Measurements from ENCODE around the gene IL15.
"Not testable (repeated sequence)": the region's sequence is repeated elsewhere in the genome, so short reads cannot be mapped to it uniquely, and the experiment has no call there.

Gene IL15, protein sequence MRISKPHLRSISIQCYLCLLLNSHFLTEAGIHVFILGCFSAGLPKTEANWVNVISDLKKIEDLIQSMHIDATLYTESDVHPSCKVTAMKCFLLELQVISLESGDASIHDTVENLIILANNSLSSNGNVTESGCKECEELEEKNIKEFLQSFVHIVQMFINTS

DNA sequence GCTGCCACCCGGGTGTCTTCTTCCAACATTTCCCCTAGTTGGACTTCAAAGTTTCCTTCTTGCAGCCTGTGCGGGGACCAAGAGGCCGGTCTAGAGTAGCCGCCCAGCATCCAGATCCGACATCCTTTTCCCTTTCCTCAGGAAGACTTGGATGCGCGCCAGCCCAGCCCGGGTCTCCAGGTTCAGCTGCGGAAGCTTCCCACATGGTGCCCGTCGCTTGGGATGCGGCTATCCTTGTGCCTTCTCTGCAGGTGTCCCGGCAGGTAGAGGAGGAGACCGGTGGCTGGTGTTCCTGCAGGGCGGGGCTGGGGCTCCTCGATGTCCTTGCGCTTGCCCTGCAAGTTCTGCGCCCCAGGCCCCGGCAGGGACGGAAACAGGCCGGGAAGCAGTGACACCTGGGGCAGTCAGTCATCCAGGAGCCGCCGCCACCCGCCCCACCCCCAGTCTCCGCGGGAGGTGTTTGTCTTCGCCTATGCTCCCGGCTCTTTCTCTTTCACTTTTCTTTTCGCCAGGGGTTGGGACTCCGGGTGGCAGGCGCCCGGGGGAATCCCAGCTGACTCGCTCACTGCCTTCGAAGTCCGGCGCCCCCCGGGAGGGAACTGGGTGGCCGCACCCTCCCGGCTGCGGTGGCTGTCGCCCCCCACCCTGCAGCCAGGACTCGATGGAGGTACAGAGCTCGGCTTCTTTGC is at the start of gene IL15:
TSS of gene IL15 (plus strand) at position 502 of the 689 bp plus-strand sequence. CDS start 82,882 bp downstream, outside the sequence.
- no peak for DNase-seq

DNA sequence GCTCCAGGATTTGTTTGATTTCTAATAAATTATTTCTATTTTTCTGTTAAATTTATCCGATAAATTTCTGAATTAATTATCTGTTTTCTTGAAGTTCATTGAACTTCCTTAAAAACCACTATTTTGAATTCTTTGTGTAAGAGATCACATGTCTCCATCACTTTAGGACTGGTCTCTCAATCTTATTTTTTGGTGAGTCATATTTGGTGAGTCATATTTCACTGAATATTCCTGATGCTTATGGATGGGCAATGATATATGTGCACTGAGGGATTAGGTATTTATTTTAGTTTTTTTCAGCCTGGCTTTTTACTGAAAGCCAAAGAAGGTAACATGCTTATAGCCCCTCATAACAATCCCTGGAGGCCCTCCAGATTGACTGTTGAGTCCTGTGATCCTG is 48.5 kb upstream of the IL15 start:
- no peak for DNase-seq

DNA sequence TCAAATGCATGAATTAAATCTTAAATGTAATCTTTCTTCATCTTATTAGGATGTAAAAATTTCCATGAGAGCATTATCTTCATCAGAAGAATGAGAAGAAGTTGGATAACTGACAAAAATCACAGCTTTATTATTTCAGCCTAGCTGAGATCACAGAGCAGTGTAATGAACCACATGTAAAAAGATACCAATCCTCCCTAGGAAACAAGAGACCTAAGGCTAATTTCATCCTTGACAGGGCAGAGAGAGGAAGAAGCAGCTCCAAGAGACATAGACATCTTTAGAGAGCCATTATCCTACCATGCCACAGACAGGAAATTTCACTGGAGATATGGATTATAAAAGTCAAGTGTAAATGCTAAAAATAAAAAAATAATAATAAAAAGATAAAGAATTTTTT is 40.9 kb upstream of the IL15 start:
- DNase-seq = no peak

DNA sequence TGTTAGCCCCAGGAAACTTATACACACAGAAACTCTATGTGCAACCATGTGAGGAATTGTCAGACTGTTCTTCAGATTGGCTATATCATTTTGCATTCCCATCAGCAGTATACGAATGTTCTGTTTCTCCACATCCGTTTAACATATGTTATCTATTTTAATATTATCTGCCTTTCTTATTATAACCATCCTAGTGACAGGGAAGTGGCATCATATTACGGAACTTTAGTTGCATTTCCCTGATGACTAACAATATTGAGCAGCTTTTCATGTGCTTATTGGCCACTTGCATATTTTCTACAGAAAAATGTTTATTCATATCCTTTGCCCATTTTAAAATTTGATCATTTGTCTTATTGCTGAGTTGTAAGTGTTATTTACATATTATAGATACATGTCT is 36.5 kb upstream of the IL15 start:
- DNase-seq = no peak

DNA sequence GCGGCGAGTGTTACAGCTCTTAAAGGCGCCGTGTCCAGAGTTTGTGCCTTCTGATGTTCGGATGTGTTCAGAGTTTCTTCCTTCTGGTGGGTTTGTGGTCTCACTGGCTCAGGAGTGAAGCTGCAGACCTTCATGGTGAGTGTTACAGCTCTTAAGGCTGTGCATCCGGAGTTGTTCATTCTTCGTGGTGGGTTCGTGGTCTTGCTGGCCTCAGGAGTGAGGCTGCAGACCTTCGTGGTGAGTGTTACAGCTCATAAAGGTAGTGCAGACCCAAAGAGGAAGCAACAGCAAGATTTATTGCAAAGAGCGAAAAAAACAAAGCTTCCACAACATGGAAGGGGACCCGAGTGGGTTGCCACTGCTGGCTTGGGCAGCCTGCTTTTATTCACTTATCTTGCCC is 31.7 kb upstream of the IL15 start:
- not testable (repeated sequence) for DNase-seq

DNA sequence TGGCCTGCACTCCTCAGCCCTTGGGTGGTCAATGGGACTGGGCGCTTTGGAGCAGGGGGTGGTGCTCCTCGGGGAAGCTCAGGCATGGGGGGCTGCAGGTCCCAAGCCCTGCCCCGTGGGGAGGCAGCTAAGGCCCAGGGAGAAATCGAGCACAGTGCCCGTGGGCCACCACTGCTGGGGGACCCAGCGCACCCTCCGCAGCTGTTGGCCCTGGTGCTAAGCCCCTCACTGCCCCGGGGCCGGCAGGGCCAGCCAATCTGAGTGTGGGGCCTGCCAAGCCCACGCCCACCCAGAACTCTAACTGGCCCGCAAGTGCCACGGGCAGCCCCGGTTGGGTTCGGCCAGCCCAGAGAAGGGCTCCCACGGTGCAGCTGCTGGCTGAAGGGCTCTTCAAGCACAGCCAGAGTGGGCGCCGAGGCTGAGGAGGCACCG is 30.9 kb upstream of the IL15 start:
- DNase-seq = no peak

DNA sequence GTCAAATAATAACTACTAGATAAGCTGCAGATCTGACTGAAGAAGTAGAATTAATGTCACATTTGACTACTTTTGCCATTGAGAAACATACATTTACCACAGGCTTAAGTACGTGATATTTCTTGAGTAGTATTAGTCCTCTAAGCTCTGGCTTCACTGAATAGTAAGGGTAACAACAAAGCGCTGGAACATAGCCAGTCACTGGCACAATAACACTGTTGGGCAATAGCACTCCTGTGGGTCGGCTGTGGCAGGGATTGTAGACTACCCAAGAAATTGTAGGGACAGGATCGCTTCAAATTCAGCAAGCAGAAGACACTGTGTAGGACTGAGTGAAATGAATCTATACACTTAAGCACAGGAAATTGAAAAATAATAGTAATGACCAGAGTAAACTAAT is 27.1 kb upstream of the IL15 start:
- DNase-seq = no peak

DNA sequence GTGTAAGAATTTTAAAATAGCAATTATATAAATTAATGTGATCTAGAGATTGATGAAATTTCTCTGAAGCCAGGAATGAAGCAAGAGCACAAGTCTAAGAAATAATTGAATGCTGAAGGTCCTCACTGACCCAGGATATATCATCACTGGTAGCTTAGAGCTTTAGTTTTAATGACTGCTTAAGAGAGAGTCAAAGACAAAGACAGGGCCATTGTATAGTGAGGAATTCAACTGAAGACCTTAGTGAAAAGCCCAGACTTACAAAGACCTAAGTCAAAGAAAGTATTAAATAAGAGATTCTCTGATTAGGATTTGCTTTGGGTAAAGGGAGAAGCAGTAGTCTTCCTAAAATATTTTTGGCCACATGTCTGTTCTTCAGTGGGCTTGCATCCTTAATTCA is 26.0 kb upstream of the IL15 start:
- no peak for DNase-seq

DNA sequence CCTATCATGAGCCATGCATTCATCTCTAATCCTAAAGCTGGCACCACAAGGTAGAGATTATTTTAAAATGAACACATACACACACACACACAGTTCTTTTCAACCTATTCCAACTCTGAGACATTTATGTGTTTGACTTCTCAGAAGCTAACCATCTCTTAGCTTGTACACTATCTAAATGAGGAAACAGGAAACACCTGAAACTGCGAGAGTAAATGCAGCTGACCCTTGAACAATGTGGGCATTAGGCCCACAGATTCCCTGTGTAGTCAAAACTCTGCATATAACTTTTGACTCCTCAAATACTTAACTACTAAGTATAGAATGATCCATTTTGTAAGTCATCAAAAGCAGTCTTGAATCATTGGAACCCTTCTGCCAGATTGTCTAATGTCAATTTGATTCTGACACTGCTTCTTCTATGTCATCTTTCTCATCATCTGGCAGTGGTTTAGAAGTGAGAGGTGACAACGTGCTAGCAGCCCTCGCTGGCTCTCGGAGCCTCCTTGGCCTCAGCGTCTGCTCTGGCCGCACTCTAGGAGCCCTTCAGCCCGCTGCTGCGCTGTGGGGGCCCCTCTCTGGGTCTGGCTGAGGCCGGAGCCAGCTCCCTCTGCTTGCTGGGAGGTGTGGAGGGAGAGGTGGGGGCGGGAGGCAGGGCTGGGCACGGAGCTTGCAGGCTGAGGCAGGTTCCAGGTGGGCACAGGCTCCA is 21.4 kb upstream of the IL15 start:
- no peak for DNase-seq

DNA sequence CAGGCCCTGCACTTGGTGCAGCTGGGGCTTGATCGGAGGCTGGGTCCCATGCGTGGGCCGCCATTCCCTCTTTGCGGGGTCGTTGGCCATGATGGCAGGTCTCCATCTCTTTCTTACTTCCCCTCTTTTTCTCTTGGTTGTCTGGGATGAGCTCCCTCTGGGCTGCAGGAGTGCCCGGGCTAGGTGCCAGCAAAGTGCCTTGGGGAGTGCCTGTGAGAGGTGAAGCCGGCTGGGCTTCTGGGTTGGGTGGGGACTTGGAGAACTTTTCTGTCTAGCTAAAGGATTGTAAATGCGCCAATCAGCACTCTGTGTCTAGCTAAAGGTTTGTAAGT is 20.8 kb upstream of the IL15 start:
- not testable (repeated sequence) for DNase-seq

DNA sequence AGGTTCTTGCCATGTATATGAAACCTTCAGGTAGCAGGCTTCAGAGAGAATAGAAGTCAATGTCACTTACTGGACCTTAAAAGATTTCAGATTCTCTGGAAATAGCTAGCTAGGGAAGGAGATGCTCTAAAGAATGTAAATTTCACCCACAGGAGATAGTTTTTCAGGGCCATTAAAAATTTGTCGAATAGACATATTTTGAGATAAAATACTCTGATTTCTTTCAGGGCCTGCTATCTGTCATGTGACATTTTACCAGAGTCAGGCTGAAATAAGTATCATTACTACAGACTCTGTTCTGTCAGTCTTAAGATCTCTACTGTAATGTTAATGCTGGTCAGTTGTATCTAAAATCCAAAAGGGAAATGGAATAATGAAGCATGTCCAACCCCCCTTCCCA is 15.7 kb upstream of the IL15 start:
- no peak for DNase-seq

DNA sequence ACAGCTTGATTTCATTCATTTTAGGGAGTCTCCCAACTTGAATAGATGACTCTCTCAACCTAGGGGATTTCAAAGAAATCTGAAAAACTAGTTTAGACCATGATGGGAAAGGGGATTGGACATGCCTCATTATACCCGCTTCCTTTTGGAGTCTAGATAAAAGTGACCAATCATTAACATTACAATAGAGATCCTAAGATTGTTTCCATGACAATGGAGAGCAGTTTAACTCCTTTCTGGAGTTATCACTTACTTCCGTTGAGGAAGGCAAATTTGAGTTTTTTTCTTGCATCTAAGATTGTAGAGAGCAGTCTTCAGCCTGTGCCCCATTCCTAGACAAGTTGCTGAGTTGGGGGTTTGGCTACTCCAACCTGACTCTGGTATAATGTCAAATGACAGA is 11.4 kb upstream of the IL15 start:
- DNase-seq = no peak

DNA sequence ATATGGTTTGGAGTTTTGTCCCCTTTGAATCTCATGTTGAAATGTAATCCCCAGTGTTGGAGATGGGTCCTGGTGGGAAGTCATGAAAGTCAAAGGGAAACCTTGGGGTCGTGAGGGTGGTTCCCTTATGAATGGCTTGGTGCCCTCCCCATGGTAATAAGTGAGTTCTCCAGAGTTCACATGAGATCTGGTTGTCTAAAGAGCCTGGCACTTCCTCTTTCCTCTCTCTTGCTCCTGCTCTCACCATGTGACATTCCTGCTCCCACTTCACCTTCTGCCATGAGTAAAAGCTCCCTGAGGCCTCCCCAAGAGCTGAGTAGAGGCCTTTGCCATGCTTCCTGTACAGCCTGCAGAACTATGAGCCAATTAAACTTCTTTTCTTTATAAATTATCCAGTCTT is 5.5 kb upstream of the IL15 start:
- DNase-seq = no peak

DNA sequence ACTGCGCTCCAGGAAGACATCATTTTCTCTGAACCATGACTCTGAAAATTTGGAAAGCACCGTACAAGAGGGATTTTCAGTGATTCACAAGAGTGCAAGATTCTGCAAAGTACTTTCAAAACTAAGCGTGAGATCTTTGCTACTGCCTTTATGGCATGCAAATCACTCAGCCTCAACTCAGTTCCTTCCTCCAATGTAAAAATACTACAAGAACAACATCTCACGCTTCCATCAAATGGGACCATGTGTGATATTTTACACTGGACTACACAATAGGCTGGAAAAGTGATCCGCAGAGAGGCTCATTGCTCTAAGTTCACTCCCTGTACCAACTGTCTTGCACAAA is 674 bp upstream of the IL15 start:
- no peak for DNase-seq

DNA sequence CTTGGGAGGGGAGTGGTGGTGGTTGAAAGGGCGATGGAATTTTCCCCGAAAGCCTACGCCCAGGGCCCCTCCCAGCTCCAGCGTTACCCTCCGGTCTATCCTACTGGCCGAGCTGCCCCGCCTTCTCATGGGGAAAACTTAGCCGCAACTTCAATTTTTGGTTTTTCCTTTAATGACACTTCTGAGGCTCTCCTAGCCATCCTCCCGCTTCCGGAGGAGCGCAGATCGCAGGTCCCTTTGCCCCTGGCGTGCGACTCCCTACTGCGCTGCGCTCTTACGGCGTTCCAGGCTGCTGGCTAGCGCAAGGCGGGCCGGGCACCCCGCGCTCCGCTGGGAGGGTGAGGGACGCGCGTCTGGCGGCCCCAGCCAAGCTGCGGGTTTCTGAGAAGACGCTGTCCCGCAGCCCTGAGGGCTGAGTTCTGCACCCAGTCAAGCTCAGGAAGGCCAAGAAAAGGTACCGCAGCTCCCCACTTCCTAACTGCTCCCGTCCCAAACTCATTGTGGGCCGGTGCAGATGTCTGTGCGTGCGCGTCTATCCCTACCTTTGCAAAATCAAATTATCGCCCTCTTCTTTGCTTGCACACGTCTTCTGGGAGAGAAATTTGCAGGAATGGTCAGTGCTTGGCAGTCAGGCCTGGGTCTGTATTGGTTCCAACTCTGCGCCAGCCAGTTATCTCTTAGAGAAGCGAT is 533 bp downstream of the IL15 start:
- no peak for DNase-seq

DNA sequence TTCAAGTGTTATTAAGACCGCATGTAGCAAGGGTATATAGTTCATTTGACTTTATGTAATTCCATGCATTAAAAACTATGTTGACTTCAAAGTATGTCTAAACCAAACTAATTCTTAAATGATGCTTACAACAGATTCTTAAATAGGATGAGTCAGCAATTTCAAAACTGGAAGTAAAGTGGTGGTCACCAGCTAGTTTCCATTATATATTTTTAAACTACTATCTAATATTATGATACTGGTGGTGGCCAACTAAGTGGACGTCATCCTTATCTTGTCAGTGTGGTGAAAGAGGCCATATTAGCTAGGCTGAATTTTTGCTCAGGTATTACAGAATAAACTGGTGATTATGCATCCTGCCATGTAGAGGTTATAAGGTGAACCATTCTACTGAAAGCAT is 1.2 kb downstream of the IL15 start:
- no peak for DNase-seq

DNA sequence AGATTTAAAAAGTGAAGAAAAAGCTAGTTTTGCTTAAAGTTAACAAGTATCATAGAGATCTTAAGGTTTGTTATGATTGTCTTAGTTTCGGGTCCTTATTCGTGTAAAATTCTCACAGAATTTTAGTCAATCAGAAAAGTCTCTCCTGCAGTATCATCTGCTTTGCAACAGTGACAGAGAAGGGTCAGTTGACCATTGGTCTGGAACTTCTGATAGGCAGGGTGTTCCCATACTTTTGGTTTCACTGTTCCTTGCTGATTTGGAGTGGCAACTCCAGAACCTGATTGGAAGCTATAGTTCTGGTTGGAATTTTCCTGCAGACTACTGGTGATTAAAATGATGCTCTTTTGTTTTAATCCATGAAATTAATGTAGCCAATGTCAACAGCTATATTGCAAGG is 1.8 kb downstream of the IL15 start:
- DNase-seq = no peak

DNA sequence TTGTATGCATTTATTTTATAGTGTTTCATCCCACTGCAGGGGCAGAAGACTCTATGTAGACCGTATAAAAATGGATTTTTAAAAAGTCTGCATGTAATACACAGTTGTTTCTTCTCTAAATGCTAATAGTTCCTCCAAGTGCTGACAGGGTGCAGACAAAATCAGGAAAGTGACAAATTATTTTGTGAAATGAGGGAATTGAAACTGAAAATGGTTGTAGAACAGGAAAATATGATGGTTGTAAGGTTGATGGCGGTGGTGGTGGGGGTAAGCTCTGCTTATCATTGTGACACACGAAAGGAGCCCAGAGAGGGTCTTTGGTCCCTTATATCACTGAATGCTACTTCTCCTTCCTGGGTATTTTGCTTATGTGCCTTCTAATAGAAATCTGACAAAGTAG is 4.3 kb downstream of the IL15 start:
- DNase-seq = no peak

DNA sequence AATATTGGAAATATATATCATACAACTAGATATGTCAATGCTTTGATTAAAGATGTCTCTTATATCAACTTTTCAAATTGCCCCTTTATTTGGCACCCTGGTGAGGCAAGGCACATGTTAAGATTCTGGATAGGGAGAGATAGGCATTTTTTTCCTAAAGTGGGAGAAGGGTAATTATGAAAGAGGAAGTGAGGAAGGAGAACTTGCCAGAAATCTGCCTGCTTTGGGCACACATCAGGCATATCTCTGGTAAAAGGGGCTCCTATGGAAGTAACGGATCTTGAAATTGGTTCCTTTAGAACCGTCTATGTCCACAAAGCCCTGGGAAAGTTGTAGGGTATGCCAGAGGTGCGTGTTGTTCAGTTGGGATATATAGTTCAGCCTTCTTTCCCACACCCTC is 5.7 kb downstream of the IL15 start:
- no peak for DNase-seq

DNA sequence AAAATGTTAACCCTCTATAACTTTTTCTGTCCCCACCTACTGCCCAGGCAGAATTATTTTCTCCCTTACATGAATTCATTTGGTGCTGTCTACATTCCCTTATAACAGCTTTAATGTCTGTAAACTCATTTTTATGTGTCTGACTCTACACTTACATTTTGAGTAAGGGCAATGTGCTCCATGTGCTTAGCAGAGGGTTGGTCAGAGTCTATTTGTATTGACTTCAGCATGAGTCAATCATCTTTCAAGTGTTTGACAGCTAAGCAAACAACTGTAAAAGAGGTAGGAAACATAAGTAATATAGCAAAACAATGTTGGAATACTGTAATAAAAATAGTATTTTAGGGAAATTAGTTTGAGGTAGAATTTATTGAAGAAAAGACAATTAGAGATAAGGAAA is 6.3 kb downstream of the IL15 start:
- no peak for DNase-seq

DNA sequence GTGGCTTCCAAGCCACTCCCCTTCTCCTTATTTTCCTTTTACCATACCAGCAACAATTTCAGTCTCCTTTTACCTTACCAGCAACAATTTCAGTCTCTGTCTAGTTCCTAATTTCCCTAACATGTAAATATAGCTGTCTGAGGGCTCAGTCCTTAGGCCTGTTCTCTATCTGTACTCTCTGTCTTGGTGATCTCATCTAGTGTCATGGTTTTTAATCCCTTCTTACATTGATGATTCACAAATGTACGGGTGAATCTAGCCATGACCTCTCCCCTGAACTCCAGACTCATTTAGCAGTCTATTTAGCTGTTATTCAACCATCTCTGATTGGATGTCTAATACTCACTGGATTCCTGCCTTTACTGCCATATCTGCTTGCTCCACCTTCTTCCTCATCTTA is 7.2 kb downstream of the IL15 start:
- DNase-seq = no peak

DNA sequence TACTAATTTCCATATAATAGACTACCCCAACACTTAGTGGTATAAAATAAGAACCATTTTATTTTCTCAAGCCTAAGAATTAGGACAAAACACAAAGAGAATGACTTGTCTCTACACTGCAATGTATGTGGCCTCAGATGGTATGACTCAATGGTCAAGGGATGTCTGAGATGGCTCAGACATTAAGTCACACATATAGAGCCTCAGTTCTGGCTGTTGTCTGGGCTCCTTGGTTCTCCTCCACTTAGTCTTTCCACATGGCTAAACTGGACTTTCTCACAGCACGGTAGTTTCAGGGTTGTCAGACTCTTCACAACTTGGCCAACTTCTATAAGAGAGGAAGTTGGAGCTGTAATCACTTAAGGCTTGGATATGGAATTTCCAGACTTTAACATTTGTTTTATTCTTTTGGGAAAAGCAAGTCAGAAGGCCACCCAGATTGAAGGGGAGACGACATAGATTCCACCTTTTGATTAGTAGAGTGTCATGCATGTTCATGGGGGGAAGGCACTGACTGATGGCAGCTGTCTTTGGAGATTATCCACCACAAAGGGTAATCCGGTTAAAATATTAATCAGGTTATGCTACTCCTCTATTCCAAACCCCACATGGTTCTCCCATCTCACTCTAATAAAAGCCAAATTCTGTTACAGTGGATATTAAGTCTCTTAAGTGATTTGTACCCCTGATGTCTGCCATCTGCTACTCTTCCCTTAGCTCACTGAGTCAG is 9.4 kb downstream of the IL15 start:
- DNase-seq = no peak

DNA sequence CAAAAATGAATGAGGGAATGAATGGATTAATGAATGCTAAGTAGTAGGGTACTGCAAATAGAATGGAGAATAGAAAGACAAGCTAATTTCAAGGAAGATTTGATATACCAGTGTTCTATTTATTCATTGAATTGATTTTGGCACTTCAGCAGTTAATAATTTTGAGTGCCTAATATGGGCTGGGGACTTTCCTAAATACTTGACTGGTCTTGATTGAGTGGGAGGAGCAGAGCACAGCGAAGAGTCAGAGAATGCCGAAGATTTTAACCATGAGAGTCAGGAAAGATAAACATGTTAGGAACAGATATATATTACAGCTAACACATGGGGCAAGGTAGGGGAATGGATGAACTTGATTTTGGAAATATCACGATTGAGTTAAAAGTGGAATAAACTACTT is 10.6 kb downstream of the IL15 start:
- no peak for DNase-seq

DNA sequence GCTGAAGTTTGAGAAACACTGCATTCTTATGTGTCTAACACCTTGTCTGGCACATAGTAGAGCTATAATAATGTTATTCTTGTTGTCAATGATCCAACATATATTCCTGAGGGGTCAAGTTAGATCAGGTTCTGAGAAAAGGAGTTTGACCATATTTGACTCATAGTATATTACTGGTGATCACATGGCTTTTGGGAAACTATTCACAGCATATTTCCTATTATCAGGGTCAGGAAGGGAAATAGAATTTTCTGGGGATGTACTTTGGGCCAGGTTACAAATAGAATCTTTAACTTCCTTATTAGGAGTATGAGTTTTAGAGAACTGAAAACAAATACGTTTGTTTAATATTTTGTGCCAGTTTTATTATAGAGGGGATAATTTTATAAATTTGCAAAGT is 11.6 kb downstream of the IL15 start:
- DNase-seq = no peak
